Stimulated activated CD8-positive, alpha-beta memory T cell treated with anti-CD3 and anti-CD28 coated beads, Interleukin-4, amount 100 ng/mL, for 48 hours (primary cell): ENCODE measurements around the gene CDHR2.

Source experiments
- DNase-seq: peaks from one replicate; pipeline ENCODE4 v3.0.0-alpha.2; 2020

Gene CDHR2

GRCh38 chr5:176548967-176549444 is at the start of gene CDHR2:
TSS of gene CDHR2 (plus strand) at chr5:176549342. CDS start at chr5:176565353, 16,011 bp downstream.
- no peak for DNase-seq

GRCh38 chr5:176500511-176500910 is 48.6 kb upstream of the CDHR2 start:
- no peak for DNase-seq

- DNase-seq, result no peak
Observed at GRCh38 chr5:176501333-176501732, 47.8 kb upstream of the CDHR2 start.

- no peak for DNase-seq
Observed at GRCh38 chr5:176503496-176503895, 45.6 kb upstream of the CDHR2 start.

- no peak for DNase-seq
Observed at GRCh38 chr5:176507911-176508310, 41.2 kb upstream of the CDHR2 start.

GRCh38 chr5:176508603-176509002 is 40.5 kb upstream of the CDHR2 start:
- no peak for DNase-seq

GRCh38 chr5:176513788-176514187 is 35.4 kb upstream of the CDHR2 start:
- DNase-seq, result no peak

GRCh38 chr5:176514244-176514950 is 34.7 kb upstream of the CDHR2 start:
- DNase-seq, result no peak

GRCh38 chr5:176515396-176515795 is 33.7 kb upstream of the CDHR2 start:
- no peak for DNase-seq

GRCh38 chr5:176517053-176517661 is 32.0 kb upstream of the CDHR2 start:
- DNase-seq, result no peak

GRCh38 chr5:176519810-176520720 is 29.1 kb upstream of the CDHR2 start:
- no peak for DNase-seq

- DNase-seq, result no peak
Observed at GRCh38 chr5:176521286-176521685, 27.9 kb upstream of the CDHR2 start.

GRCh38 chr5:176521699-176522263 is 27.4 kb upstream of the CDHR2 start:
- DNase-seq, result no peak

- DNase-seq, result no peak
Observed at GRCh38 chr5:176524138-176524537, 25.0 kb upstream of the CDHR2 start.

- DNase-seq, result no peak
Observed at GRCh38 chr5:176524987-176525386, 24.2 kb upstream of the CDHR2 start.

- no peak for DNase-seq
Observed at GRCh38 chr5:176525677-176526076, 23.5 kb upstream of the CDHR2 start.

- no peak for DNase-seq
Observed at GRCh38 chr5:176526462-176526861, 22.7 kb upstream of the CDHR2 start.

GRCh38 chr5:176527246-176528222 is 21.6 kb upstream of the CDHR2 start:
- DNase-seq, result no peak

GRCh38 chr5:176528301-176528700 is 20.8 kb upstream of the CDHR2 start:
- DNase-seq, result no peak

GRCh38 chr5:176528761-176529115 is 20.4 kb upstream of the CDHR2 start:
- DNase-seq, result no peak

- DNase-seq, result no peak
Observed at GRCh38 chr5:176529116-176529740, 19.9 kb upstream of the CDHR2 start.

- peak; percentile 52 for DNase-seq
Observed at GRCh38 chr5:176529741-176530141, 19.4 kb upstream of the CDHR2 start.
